ENCODE measurements around the gene LDLRAD4. TPM values are rescaled to one million over a fixed set of nuclear protein-coding genes. Genes with fewer than 3 reads are reported as not detected.
A peak's percentile ranks its signal among the peaks of the same experiment; 100 is the strongest.

The LDLRAD4 gene
- total RNA-seq, 1 donor from 2014 or later = 18.4 TPM

- DNase-seq (no peak), ATAC-seq (no peak)
- intact Hi-C loops (cut with DNase I) = no loop called here
- no peaks in the 10 kb centered on the region for H3K36me3 ChIP-seq
- H3K27ac ChIP-seq = no peak overlapping the region
- no peak for TF ChIP-seq CTCF (IDR thresholded peaks at IDR 0.05)
- no peak overlapping the region for H3K4me3 ChIP-seq
- no peaks in the 10 kb centered on the region for H3K9me3 ChIP-seq
- no peaks in the 10 kb centered on the region for H3K4me1 ChIP-seq
- no peaks in the 10 kb centered on the region for H3K27me3 ChIP-seq
Observed at GRCh38 chr18:13555865-13556264, 337.3 kb downstream of the LDLRAD4 start.

GRCh38 chr18:13556502-13556901 is 337.9 kb downstream of the LDLRAD4 start:
- TF ChIP-seq CTCF (IDR thresholded peaks at IDR 0.05) = no peak
- DNase-seq (no peak), ATAC-seq (no peak)
- intact Hi-C loops (cut with DNase I) = no loop called here
- no peak overlapping the region for H3K4me3 ChIP-seq
- H3K36me3 ChIP-seq = no peaks in the 10 kb centered on the region
- H3K27me3 ChIP-seq = no peaks in the 10 kb centered on the region
- H3K9me3 ChIP-seq = no peaks in the 10 kb centered on the region
- no peak overlapping the region for H3K27ac ChIP-seq
- H3K4me1 ChIP-seq = no peaks in the 10 kb centered on the region

GRCh38 chr18:13558124-13558523 is 339.6 kb downstream of the LDLRAD4 start:
- ATAC-seq = peak; percentile 91
- Histone ChIP-seq H3K36me3 (no peaks in the 10 kb centered on the region), H3K27me3 (no peaks in the 10 kb centered on the region), H3K9me3 (no peaks in the 10 kb centered on the region), H3K4me3 (no peak overlapping the region), H3K27ac (no peak overlapping the region), H3K4me1 (peaks cover 4% of the 10 kb centered on the region)
- peak; percentile 59 for TF ChIP-seq CTCF (IDR thresholded peaks at IDR 0.05)
- intact Hi-C loops (cut with DNase I) = no loop called here
- no peak for DNase-seq

- H3K9me3 ChIP-seq = no peaks in the 10 kb centered on the region
- peaks cover 10% of the 10 kb centered on the region for H3K4me1 ChIP-seq
- intact Hi-C loops (cut with DNase I) = no loop called here
- no peaks in the 10 kb centered on the region for H3K36me3 ChIP-seq
- no peak overlapping the region for H3K4me3 ChIP-seq
- no peak overlapping the region for H3K27ac ChIP-seq
- H3K27me3 ChIP-seq = no peaks in the 10 kb centered on the region
- ATAC-seq (no peak), DNase-seq (no peak)
- TF ChIP-seq CTCF (IDR thresholded peaks at IDR 0.05) = no peak
Observed at GRCh38 chr18:13558790-13559189, 340.2 kb downstream of the LDLRAD4 start.

- intact Hi-C loops (cut with DNase I) = loop anchor here (10.0 kb wide), 1 partner anchor 65 kb away; no protein-coding TSS in a partner anchor
- Histone ChIP-seq H3K4me3 (no peak overlapping the region), H3K27me3 (no peaks in the 10 kb centered on the region), H3K4me1 (peaks cover 20% of the 10 kb centered on the region), H3K36me3 (no peaks in the 10 kb centered on the region), H3K9me3 (no peaks in the 10 kb centered on the region), H3K27ac (no peak overlapping the region)
- no peak for TF ChIP-seq CTCF (IDR thresholded peaks at IDR 0.05)
- DNase-seq (no peak), ATAC-seq (no peak)
Observed at GRCh38 chr18:13559754-13560153, 341.2 kb downstream of the LDLRAD4 start.

- no peaks in the 10 kb centered on the region for H3K27me3 ChIP-seq
- no peak for TF ChIP-seq CTCF (IDR thresholded peaks at IDR 0.05)
- no peaks in the 10 kb centered on the region for H3K36me3 ChIP-seq
- H3K4me1 ChIP-seq = peaks cover 23% of the 10 kb centered on the region
- intact Hi-C loops (cut with DNase I) = loop anchor here (10.0 kb wide), 1 partner anchor 64 kb away; no protein-coding TSS in a partner anchor
- no peak overlapping the region for H3K4me3 ChIP-seq
- no peak overlapping the region for H3K27ac ChIP-seq
- DNase-seq = no peak
- no peak for ATAC-seq
- H3K9me3 ChIP-seq = no peaks in the 10 kb centered on the region
Observed at GRCh38 chr18:13560306-13560705, 341.7 kb downstream of the LDLRAD4 start.

Data from upper lobe of right lung (tissue), 1 donor.